ENCODE results near the gene CTPS1. TPM values are rescaled to one million over a fixed set of nuclear protein-coding genes. Genes with fewer than 3 reads are reported as not detected.

Gene CTPS1
- total RNA-seq, 1 donor: 19.2 TPM

- no peak for TF ChIP-seq CTCF (IDR thresholded peaks at IDR 0.05; ENCODE audit: extremely low read depth, low read depth, low read length)
- Histone ChIP-seq H3K4me2 (ENCODE audit: insufficient read depth, low read length) (no peak overlapping the region), H3K4me1 (ENCODE audit: insufficient read depth, low read length) (peaks cover 26% of the 10 kb centered on the region), H3K27me3 (ENCODE audit: insufficient read depth, low read length) (no peaks in the 10 kb centered on the region), H3K9me3 (ENCODE audit: low read depth, low read length) (no peaks in the 10 kb centered on the region), H3K4me3 (ENCODE audit: insufficient read depth, low read length) (no peak overlapping the region), H3K79me2 (ENCODE audit: insufficient read depth, low read length) (no peaks in the 10 kb centered on the region), H3K27ac (ENCODE audit: low read depth, low read length) (peak overlapping the region; percentile 65), H4K20me1 (ENCODE audit: insufficient read depth, low read length) (no peaks in the 10 kb centered on the region), H2AFZ (ENCODE audit: low read length) (no peak overlapping the region), H3K36me3 (ENCODE audit: insufficient read depth, low read length) (peaks cover 18% of the 10 kb centered on the region)
- peak; percentile 86 for DNase-seq (ENCODE audit: insufficient read length, low spot score, missing footprints)
Observed at GRCh38 chr1:41045740-41046139, 66.2 kb downstream of the CTPS1 start.

GRCh38 chr1:41046347-41046775 lies 66.9 kb downstream of the CTPS1 start:
- no peak for DNase-seq (ENCODE audit: insufficient read length, low spot score, missing footprints)
- H4K20me1 ChIP-seq (ENCODE audit: insufficient read depth, low read length): no peaks in the 10 kb centered on the region
- no peaks in the 10 kb centered on the region for H3K79me2 ChIP-seq (ENCODE audit: insufficient read depth, low read length)
- H3K4me3 ChIP-seq (ENCODE audit: insufficient read depth, low read length): no peak overlapping the region
- no peak for TF ChIP-seq CTCF (IDR thresholded peaks at IDR 0.05; ENCODE audit: extremely low read depth, low read depth, low read length)
- H3K9me3 ChIP-seq (ENCODE audit: low read depth, low read length): no peaks in the 10 kb centered on the region
- no peaks in the 10 kb centered on the region for H3K27me3 ChIP-seq (ENCODE audit: insufficient read depth, low read length)
- H3K36me3 ChIP-seq (ENCODE audit: insufficient read depth, low read length): peaks cover 20% of the 10 kb centered on the region
- peak overlapping the region; percentile 65 for H3K27ac ChIP-seq (ENCODE audit: low read depth, low read length)
- H3K4me1 ChIP-seq (ENCODE audit: insufficient read depth, low read length): peaks cover 26% of the 10 kb centered on the region
- no peak overlapping the region for H3K4me2 ChIP-seq (ENCODE audit: insufficient read depth, low read length)
- H2AFZ ChIP-seq (ENCODE audit: low read length): no peak overlapping the region

GRCh38 chr1:41048540-41048939 lies 69.0 kb downstream of the CTPS1 start:
- Histone ChIP-seq H4K20me1 (ENCODE audit: insufficient read depth, low read length) (no peaks in the 10 kb centered on the region), H3K27me3 (ENCODE audit: insufficient read depth, low read length) (no peaks in the 10 kb centered on the region), H2AFZ (ENCODE audit: low read length) (no peak overlapping the region), H3K9me3 (ENCODE audit: low read depth, low read length) (no peaks in the 10 kb centered on the region), H3K4me1 (ENCODE audit: insufficient read depth, low read length) (peaks cover 20% of the 10 kb centered on the region), H3K27ac (ENCODE audit: low read depth, low read length) (no peak overlapping the region), H3K36me3 (ENCODE audit: insufficient read depth, low read length) (peaks cover 20% of the 10 kb centered on the region), H3K79me2 (ENCODE audit: insufficient read depth, low read length) (no peaks in the 10 kb centered on the region), H3K4me2 (ENCODE audit: insufficient read depth, low read length) (no peak overlapping the region), H3K4me3 (ENCODE audit: insufficient read depth, low read length) (no peak overlapping the region)
- TF ChIP-seq CTCF (IDR thresholded peaks at IDR 0.05; ENCODE audit: extremely low read depth, low read depth, low read length): no peak
- no peak for DNase-seq (ENCODE audit: insufficient read length, low spot score, missing footprints)

- Histone ChIP-seq H3K27ac (ENCODE audit: low read depth, low read length) (no peak overlapping the region), H3K4me2 (ENCODE audit: insufficient read depth, low read length) (no peak overlapping the region), H4K20me1 (ENCODE audit: insufficient read depth, low read length) (no peaks in the 10 kb centered on the region), H2AFZ (ENCODE audit: low read length) (no peak overlapping the region), H3K9me3 (ENCODE audit: low read depth, low read length) (no peaks in the 10 kb centered on the region), H3K36me3 (ENCODE audit: insufficient read depth, low read length) (peaks cover 19% of the 10 kb centered on the region), H3K4me3 (ENCODE audit: insufficient read depth, low read length) (no peak overlapping the region), H3K4me1 (ENCODE audit: insufficient read depth, low read length) (peaks cover 6% of the 10 kb centered on the region), H3K79me2 (ENCODE audit: insufficient read depth, low read length) (no peaks in the 10 kb centered on the region), H3K27me3 (ENCODE audit: insufficient read depth, low read length) (no peaks in the 10 kb centered on the region)
- no peak for DNase-seq (ENCODE audit: insufficient read length, low spot score, missing footprints)
- no peak for TF ChIP-seq CTCF (IDR thresholded peaks at IDR 0.05; ENCODE audit: extremely low read depth, low read depth, low read length)
Observed at GRCh38 chr1:41051022-41051421, 71.5 kb downstream of the CTPS1 start.

All from osteoblast (primary cell).